Left colon (tissue), 2 donors: ENCODE measurements around the gene FUT1. TPM values are rescaled to one million over a fixed set of nuclear protein-coding genes. Genes with fewer than 3 reads are reported as not detected.

Experiments
- ATAC-seq: fragments of 200-7000 bp; cut with Tn5 transposase; one replicate; pipeline ENCODE4 v1.9.1; 2020; ENCODE audit warnings: mild to moderate bottlenecking, moderate library complexity
- DNase-seq, 2 donors: peaks; one replicate each; pipeline ENCODE4 v3.0.0-alpha.2; 2020
- intact Hi-C, 2 donors: fragments of 100-400 bp; cut with DNase I in 1 of 2; cut with micrococcal nuclease in 1 of 2; formaldehyde crosslinking; loops; one replicate each; pipeline versions ENCODE4 v1.11.2 to v1.14.0; 2022; cut with DNase I, micrococcal nuclease
- total RNA-seq, 2 donors: library from RNA; stranded (reverse); fragmentation: NEBNext Ultra II Directional; extraction: Animal tissue kit (Norgen Biotek cat#: 25700); gene quantifications; one replicate each; pipeline ENCODE4 v1.2.1, GENCODE V29; 2021
- donor health status: DM: no; HTN: no; CAD: no.
- donor health status: DM: yes; HTN: yes; CAD: no.

Gene FUT1
- total RNA-seq, 2 donors from 2014 or later, result 0.37 to 0.56 TPM

DNA sequence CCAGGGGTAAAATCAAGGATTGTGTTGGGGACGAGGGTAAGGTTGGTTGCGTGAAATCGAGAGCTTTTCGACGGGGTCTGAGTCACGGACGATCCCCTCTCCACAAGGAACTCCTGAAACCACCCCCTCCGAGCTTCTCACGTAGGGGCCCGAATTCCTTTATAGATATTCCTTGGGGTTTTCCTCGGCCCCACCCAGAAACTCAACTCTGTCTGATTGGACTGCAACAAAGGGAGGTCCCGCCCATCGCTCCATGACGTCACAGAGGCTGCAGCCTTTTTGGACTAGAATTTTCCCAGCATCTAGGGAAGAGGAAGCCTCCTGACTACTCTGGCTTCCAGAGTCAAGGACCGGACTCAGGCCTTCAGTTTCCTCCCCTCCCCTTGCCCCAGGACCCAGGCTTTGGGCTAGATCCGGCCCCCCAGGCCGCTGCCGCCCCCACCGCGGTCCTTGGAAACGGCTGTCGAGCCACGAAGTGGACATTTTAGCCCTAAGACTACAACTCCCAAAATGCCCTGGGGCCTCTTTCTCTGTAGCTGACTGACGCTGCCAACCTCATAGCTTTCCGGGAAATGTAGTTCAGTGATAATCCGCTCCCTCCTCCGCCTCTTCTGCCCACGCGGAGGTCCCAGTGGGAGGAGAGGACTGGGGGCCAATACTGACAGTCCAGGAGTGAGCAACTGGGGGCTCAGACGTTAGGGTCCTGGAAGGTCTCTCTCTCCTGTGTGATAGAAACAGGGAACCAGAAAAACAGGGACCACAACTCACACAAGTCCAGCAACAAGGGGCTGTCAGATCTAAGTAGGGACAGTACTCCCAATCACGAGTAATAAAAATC lies 5.5 kb downstream of the FUT1 start, which contains the start of gene IZUMO1:
Gene IZUMO1 (minus strand): TSS at position 172 of the 838 bp plus-strand sequence. CDS start 1,050 bp downstream, outside the sequence.
- intact Hi-C loops, result no loop called here
- peak; percentile 59 to 65 for DNase-seq
- peak; percentile 61 for ATAC-seq

GRCh38 chr19:48746110-48746509 lies 6.3 kb downstream of the FUT1 start:
- ATAC-seq (no peak), DNase-seq (no peak)
- intact Hi-C loops, result no loop called here

DNA sequence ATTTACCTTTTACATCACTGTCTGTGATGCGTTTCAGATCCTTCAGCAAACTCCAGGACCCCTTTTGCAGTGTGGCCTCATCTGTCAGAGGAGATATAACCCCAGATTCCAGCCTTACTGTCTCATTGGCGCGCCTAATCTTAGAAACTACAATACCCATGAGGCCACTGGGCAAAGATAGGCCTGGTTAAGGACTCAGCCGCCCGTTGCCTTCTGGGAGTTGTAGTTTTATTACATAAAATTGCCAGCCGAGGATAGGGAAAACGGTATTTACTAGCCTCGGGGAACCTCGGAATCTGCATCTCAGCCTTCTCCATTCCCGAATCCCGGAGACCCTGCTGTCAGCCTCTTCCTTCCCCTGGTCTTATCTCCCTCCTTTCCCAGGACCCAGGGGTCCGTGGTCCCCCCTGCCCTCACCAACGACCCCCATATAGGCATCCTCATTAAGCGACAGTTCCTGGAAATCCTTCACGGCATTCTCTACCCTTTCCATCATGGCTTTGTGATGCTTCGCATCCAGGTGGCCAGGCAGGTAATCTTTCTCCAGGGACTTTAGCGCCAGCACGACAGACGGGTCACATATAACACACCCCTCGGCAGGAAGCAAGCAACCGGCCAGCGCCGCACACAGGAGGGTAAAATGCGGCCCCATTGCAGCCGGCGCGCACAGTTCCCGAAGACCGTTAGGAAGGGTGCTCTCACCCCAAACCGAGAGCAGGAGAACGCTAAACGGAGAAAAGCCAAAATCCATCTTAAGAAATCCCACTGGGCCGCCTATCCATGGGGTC lies 7.0 kb downstream of the FUT1 start:
- intact Hi-C loops, result no loop called here
- DNase-seq (peak in 1 of 2 donors; percentile 56), ATAC-seq (peak; percentile 68)

GRCh38 chr19:48742096-48742495 lies 10.3 kb downstream of the FUT1 start:
- DNase-seq (no peak), ATAC-seq (no peak)
- intact Hi-C loops, result no loop called here

DNA sequence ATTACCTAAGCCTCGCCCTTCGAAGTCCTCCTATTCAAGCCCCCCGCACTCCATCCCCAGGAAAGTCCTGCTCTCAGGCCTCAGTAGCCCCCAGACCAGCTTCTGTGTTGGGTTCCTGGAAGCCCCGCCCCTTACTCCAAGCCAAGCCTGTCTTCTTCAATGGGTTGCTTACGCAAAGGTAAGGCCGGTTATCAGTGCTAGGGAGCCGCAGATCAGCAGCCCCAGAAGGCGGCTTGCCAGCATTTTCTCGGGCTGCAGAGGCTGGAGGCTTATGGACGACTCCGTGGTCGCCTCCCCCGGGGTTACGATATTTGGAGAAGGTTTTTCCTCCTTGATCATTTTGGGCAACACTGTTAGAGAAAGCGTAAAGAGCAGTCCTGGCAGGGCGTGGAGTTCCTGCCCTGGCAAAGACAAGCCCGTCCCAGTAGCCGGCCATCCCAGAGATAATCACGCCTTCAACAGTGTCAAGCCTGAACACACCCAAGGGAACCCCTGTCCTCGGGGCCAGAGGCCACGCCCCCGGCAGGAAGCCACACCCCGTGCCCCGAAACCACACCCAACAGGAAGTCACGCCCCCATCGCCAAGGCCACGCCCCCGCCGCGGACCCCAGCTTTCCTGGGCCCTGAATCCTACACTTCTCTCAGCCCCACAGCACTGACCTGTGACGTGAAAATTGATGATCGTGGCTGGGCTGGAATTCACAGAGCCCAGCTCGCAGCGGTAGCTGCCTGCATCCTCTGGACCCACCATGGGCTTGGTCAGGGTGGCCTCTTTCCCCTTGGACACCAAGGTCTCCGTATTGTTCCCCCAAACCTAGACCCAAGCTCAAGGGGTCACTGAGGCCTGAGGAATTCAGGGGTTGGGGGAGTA lies 11.1 kb downstream of the FUT1 start:
- DNase-seq (peak; percentile 58 to 62), ATAC-seq (peak; percentile 53)
- intact Hi-C loops, result no loop called here

- intact Hi-C loops, result no loop called here
- DNase-seq (no peak), ATAC-seq (no peak)
These were observed 12.1 kb downstream of the FUT1 start, which contains the start of gene RASIP1 for GRCh38 chr19:48740164-48740972. Gene RASIP1, minus strand, starts transcription at chr19:48740610. Its CDS starts 328 bp downstream, at chr19:48740282.

DNA sequence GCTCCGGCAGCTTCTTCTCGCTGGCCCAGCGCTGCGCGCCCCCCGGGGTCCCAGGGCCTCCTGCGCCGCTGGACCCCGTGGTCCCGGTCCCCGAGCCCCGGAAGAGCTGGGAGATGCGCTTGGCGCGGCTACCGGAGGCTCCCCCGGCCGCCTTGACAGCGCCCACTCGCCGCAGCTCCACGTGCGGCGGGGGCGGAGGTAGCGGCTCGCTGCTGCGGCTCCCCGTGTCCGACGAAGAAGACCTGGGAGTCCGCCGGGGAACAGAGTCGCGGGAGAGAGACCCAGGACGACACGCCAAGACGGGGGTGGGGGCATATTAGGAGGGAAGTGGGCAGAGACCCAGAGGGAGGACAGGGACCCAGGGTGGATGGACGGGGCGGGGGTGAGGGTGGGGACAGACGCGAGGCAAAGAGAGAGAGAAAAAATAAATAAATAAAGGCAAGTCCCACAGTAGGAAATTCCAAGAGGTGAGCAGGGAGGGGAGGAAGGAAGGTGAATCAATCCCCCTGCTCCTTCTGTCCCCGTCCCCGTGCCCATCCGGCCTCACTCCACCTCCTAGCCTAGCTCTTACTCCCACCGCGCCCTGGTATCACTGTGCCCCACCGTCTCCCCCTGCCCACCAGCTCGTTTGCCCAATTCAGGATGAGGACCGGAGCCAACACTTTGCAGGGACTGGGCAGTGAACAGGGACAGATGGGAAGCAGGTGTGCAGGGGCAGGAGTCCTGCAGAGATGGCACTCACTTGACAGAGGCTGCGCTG lies 12.9 kb downstream of the FUT1 start:
- DNase-seq (no peak), ATAC-seq (no peak)
- intact Hi-C loops, result no loop called here

- intact Hi-C loops, result no loop called here
- peak; percentile 95 to 99 for DNase-seq
- ATAC-seq, result peak; percentile 90
These were observed 13.7 kb downstream of the FUT1 start for GRCh38 chr19:48738557-48739403.

GRCh38 chr19:48737360-48737998 lies 15.0 kb downstream of the FUT1 start:
- intact Hi-C loops, result no loop called here
- DNase-seq (no peak), ATAC-seq (no peak)

GRCh38 chr19:48735031-48735615 lies 17.3 kb downstream of the FUT1 start:
- intact Hi-C loops, result no loop called here
- peak; percentile 30 for ATAC-seq
- DNase-seq, result peak in 1 of 2 donors; percentile 59

DNA sequence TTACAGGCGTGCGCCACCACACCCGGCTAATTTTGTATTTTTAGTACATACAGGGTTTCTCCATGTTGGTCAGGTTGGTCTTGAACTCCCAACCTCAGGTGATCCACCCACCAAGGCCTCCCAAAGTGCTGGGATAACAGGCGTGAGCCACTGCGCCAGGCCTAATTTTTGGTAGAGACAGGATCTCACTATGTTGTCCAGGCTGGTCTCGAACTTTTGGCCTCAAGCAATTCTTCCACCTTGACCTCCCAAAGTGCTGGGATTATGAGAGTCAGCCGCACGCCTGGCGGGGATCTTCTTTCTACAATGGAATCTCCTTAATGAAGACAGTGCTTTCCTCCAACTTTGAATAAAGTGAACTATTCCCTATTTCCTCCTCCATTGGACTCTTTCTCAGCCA lies 17.8 kb downstream of the FUT1 start:
- no peak for DNase-seq
- intact Hi-C loops, result no loop called here
- ATAC-seq, result no peak

- ATAC-seq, result no peak
- intact Hi-C loops, result no loop called here
These were observed 21.0 kb downstream of the FUT1 start for GRCh38 chr19:48731452-48731851.

GRCh38 chr19:48728911-48729664 lies 23.4 kb downstream of the FUT1 start:
- intact Hi-C loops, result no loop called here
- ATAC-seq (peak; percentile 63), DNase-seq (no peak)

More at GRCh38 chr19:48731452-48731851, 21.0 kb downstream of the FUT1 start:
- DNase-seq, result no peak

GRCh38 chr19:48726556-48726955 lies 25.9 kb downstream of the FUT1 start:
- no peak for DNase-seq
- no peak for ATAC-seq
- intact Hi-C loops, result no loop called here
